ENCODE results near the gene VPS13D.

VPS13D gene

GRCh38 chr1:12553963-12554362 lies 324.1 kb downstream of the VPS13D start:
- no peak for DNase-seq (ENCODE audit: low read depth in 3 of 3)

DNA sequence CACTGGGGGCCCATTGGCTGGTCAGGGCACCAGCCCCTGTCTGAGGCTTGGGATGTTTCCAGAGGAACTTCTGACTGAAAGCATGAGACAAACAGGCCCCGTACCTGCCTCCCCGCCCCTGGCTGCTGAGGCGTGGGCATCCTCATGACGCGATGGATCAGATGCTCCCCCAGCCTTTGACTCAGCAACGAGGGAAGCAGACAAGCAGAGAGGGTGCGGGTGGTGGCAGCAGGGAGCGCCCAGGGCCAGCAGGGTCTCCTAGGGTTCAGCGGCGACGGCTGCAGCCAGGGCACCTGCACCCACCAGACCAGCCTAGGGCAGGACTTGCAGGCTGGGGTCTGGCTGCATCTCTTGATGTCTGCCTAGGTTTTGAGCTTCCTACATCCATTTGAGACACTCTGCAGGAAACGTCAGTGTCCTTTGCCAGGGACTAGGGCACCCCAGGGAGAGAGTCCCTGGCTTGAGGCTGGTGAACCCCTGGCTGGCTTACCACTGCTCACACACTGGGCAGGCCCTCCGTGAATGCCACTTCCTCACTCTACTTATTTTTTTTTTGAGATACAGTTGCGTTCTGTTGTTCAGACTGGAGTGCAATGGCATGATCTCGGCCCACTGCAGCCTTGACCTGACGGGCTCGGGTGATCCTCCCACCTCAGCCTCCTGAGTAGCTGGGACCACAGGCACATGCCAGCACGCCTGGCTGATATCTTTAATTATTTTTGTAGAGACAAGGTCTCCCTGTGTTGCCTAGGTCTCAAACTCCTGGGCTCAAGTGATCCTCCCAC lies 324.9 kb downstream of the VPS13D start:
- DNase-seq (ENCODE audit: low read depth in 3 of 3): no peak

GRCh38 chr1:12555411-12556367 lies 325.9 kb downstream of the VPS13D start:
- no peak for DNase-seq (ENCODE audit: low read depth in 3 of 3)

DNA sequence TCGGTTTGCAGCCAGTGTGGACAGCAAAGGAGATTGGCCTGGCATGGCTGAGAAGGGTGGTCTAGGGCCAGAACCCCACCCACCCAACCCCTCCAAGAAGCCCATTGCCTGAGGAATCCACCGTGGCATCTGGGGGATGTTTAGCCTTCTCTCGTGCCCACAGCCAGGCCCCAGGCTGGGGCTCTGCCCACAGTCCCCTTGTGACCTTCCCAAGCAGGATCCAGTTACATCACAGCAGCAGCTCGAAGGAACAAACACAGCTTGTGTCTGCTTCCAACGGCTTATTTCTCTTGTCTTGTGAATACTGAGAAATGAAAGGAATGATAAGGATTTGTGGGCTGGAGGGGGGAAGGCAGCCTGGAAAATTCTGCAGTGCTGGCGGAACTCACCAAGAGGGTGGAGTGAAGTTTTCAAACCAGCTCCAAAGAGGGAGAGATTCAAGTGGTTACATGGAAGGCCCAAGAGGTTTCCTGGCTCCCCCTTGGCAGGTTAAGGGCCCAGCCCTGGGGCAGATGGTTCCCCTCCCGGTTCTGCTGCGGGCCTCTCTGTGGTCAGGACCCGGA lies 326.6 kb downstream of the VPS13D start:
- no peak for DNase-seq (ENCODE audit: low read depth in 3 of 3)

GRCh38 chr1:12556957-12557935 lies 327.4 kb downstream of the VPS13D start:
- DNase-seq (ENCODE audit: low read depth in 3 of 3): no peak

GRCh38 chr1:12561121-12561520 lies 331.3 kb downstream of the VPS13D start:
- no peak for DNase-seq (ENCODE audit: low read depth in 3 of 3)

Data from stimulated activated CD4-positive, alpha-beta T cell treated with anti-CD3 and anti-CD28 coated beads, TNF-alpha, amount 100 ng/mL, for 48 hours (primary cell).